C4-2B (cell line): ENCODE data around the gene DUS2.
"Not testable (repeated sequence)": the region's sequence is repeated elsewhere in the genome, so short reads cannot be mapped to it uniquely, and the experiment has no call there.

Experiments
- ZFX ChIP-seq: fragments of 450-650 bp; IDR thresholded peaks from 2 replicates; pipeline ENCODE4 v1.6.1; 2017
- TF ChIP-seq, protein P1 (sequence below): fragments of 450-650 bp; conservative IDR thresholded peaks from 2 replicates; pipeline ENCODE4 v1.5.1; 2017; ENCODE audit warnings: mild to moderate bottlenecking

GRCh38 chr16:68107230-68107928, 84.3 kb downstream of the DUS2 start:
- TF ChIP-seq, protein P1, sequence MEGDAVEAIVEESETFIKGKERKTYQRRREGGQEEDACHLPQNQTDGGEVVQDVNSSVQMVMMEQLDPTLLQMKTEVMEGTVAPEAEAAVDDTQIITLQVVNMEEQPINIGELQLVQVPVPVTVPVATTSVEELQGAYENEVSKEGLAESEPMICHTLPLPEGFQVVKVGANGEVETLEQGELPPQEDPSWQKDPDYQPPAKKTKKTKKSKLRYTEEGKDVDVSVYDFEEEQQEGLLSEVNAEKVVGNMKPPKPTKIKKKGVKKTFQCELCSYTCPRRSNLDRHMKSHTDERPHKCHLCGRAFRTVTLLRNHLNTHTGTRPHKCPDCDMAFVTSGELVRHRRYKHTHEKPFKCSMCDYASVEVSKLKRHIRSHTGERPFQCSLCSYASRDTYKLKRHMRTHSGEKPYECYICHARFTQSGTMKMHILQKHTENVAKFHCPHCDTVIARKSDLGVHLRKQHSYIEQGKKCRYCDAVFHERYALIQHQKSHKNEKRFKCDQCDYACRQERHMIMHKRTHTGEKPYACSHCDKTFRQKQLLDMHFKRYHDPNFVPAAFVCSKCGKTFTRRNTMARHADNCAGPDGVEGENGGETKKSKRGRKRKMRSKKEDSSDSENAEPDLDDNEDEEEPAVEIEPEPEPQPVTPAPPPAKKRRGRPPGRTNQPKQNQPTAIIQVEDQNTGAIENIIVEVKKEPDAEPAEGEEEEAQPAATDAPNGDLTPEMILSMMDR = not testable (repeated sequence)
- not testable (repeated sequence) for TF ChIP-seq ZFX
